HT1080 (cell line): ENCODE data around the gene PCDH18. TPM values are rescaled to one million over a fixed set of nuclear protein-coding genes. Genes with fewer than 3 reads are reported as not detected.
A peak's percentile ranks its signal among the peaks of the same experiment; 100 is the strongest.

Experiments
- DNase-seq: peaks from one replicate; pipeline ENCODE4 v3.0.0-alpha.2; 2015; ENCODE audit warnings: low read depth
- total RNA-seq: library from RNA; depleted of rRNA; stranded (reverse); fragments of >200 nt; shearing (Covaris generic); gene quantifications from 2 replicates; pipeline ENCODE4 v1.2.3, GENCODE V29; 2014

The PCDH18 gene
- total RNA-seq, 1 experiment from 2014 or later, result 1.3 TPM

- DNase-seq, result peak; percentile 64
Measured at GRCh38 chr4:137470806-137471205, 61.5 kb downstream of the PCDH18 start.
